ENCODE measurements around the gene FCGR1A. TPM values are rescaled to one million over a fixed set of nuclear protein-coding genes. Genes with fewer than 3 reads are reported as not detected.
"Not testable (repeated sequence)": the region's sequence is repeated elsewhere in the genome, so short reads cannot be mapped to it uniquely, and the experiment has no call there.

Gene FCGR1A
- total and polyA plus RNA-seq, 2 of the 8 experiments (the other 6 are each of a cell fraction or from before 2014, with no cell fraction given), result not detected

DNA sequence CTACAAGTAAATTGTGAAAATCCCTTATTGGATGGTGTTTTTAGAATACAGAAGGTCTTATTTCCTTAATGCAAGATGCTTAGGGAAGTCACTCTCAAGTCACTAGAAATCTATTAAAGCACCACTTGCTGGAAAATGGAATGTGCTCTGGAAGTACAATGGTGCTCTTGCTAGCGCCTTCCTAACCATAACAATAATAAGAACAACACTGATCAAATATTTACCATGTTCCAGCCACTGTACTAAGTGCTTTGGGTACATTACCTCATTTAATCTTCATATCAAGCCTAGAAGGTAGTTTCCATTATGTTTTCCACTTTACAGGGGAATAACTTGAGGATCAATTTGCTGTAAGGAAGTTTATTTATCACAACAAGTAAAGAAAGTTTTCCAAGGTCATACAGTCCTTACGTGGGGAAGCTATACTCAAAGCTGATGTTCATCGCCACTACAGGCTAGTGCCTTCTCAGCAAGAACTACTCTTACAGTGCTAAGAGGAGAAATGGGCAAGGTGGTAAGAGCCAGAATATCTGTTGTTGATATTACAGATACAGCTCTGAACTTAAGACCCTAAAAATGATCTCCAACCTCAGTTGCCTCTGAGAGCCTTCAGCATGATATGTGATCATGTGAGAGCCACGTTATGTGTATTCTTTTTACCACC lies 22.1 kb downstream of the FCGR1A start:
- H3K9me3 ChIP-seq (ENCODE audit: insufficient read depth in 2 of 2, low read depth in 1 of 2, low read length in 1 of 2); H3K27me3 ChIP-seq (replicated peaks in 1 of 4; ENCODE audit: control insufficient read depth in 3 of 4, extremely low read depth in 1 of 4, insufficient read depth in 3 of 4, low read length in 3 of 4); CTCF ChIA-PET (ENCODE audit: partially characterized antibody); H3K4me3 ChIP-seq (ENCODE audit: extremely low read depth in 1 of 4, insufficient read depth in 2 of 4, low read depth in 3 of 4, low read length in 4 of 4); H3K4me1 ChIP-seq (replicated peaks in 1 of 4; ENCODE audit: control insufficient read depth in 3 of 4, insufficient read depth in 4 of 4, low read length in 3 of 4); H4K20me1 ChIP-seq (replicated peaks in 1 of 2; ENCODE audit: control insufficient read depth in 1 of 2, insufficient read depth in 2 of 2, low read length in 2 of 2); H3K56ac ChIP-seq (replicated peaks; ENCODE audit: insufficient read length, low read depth, low read length); H4K91ac ChIP-seq (replicated peaks; ENCODE audit: insufficient read length, low read length); H4K5ac ChIP-seq (ENCODE audit: insufficient read length, low read depth, low read length); H3K14ac ChIP-seq (ENCODE audit: insufficient read length); H2BK12ac ChIP-seq (ENCODE audit: low read depth, low read length); H2BK5ac ChIP-seq (ENCODE audit: low read depth, low read length); POLR2A ChIA-PET (ENCODE audit: partially characterized antibody); H3K23me2 ChIP-seq (ENCODE audit: low read depth, low read length); H3K9ac ChIP-seq (replicated peaks in 1 of 4; ENCODE audit: extremely low read depth in 1 of 4, low read depth in 3 of 4, low read length in 3 of 4); H2BK20ac ChIP-seq (ENCODE audit: low read length); FAIRE-seq; H3K4ac ChIP-seq (replicated peaks; ENCODE audit: insufficient read length, low read depth, low read length); H4K8ac ChIP-seq (ENCODE audit: extremely low read depth, insufficient read depth, low read length); H3K18ac ChIP-seq (ENCODE audit: extremely low read depth, low read length); H3K23ac ChIP-seq (ENCODE audit: insufficient read length); H2BK120ac ChIP-seq (replicated peaks; ENCODE audit: low read depth, low read length); H3K79me2 ChIP-seq (ENCODE audit: control insufficient read depth in 1 of 2, insufficient read depth in 2 of 2, low read length in 2 of 2); H3K79me1 ChIP-seq (ENCODE audit: low read depth, low read length); H3K4me2 ChIP-seq (ENCODE audit: insufficient read depth in 1 of 2, low read depth in 2 of 2, low read length in 2 of 2); H3K36me3 ChIP-seq (ENCODE audit: control insufficient read depth in 2 of 4, insufficient read depth in 4 of 4, low read length in 3 of 4); H2BK15ac ChIP-seq (ENCODE audit: low read length); H2AK5ac ChIP-seq (ENCODE audit: low read depth, low read length); DNase-seq (ENCODE audit: low read depth in 1 of 2, low spot score in 2 of 2); H3K27ac ChIP-seq (ENCODE audit: low read depth, low read length); H2AFZ ChIP-seq (ENCODE audit: low read length): not testable (repeated sequence)
- WGBS, 2 experiments (ENCODE audit: extremely low coverage in 1 of 2, insufficient coverage in 1 of 2, insufficient read length in 1 of 2, insufficient replicate concordance in 2 of 2, low coverage in 1 of 2, low lambda C conversion rate in 2 of 2, missing lambda C conversion rate in 1 of 2), result no CpG with 5 or more reads among the region's 4 CpGs
